GM18502 (cell line): ENCODE measurements around the gene SLC49A4.

Experiments
- ATAC-seq: cut with Tn5 transposase; IDR thresholded peaks from one replicate; pipeline ENCODE4 v1.9.1; 2021; ENCODE audit warnings: mild to moderate bottlenecking; ENCODE audit not compliant: unreplicated experiment, poor library complexity

SLC49A4 gene

DNA sequence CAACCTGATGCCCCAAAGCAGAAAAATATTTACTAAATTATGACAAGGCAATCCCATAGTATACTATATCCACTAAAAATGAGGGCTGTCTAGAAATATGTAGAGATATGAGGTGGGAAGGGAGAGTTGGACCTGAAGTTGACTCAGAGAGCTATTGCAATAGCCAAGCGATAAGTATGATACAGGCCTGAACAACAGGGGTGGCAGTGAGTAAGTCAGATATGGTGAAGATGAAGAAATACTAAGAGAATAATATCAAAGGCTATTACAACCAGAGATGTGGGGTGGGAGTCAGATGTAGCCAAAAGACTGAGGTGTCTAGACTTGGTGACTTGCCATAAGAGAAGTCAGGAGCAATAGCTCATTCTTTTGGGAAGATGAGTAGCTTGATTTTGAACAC, 10.4 kb upstream of the SLC49A4 start:
- ATAC-seq: no peak

DNA sequence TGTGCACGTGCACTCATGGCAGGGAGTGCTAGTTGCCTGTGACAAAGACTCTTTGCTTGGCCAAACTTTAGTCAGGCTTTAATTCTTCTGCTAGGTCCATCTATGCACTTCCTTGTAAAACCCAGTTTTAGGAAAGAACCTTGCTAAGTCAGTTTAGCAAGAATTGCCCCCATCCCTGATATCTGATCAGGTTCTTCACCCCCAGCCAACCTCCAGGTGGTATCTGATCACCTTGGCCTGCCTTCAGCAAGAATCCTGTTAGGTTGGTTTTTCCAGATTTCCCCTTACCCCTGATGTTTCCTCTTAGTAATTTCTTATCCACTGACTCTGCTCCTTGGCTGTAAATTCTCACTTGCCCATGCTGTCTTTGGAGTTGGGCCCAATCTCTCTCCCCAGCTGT, 9.6 kb upstream of the SLC49A4 start:
- no peak for ATAC-seq

DNA sequence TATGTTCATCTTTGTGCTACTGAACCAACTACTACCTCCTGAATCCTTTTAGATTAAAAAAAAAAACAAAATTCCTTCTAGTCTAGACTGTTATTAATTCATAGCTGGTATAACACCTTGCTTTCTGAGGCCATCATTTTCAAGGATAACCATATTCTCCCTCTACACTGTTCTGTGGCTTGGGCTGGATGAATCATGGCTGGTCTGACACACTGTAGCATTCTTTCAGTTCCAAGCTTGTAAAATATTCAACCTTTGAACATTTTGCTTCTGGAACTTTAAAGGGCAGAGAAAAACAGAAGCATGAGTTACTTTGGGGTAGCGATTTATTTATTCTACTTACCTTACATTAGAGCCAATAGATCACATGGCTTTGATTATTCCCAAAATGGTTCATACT, 8.8 kb upstream of the SLC49A4 start:
- no peak for ATAC-seq

DNA sequence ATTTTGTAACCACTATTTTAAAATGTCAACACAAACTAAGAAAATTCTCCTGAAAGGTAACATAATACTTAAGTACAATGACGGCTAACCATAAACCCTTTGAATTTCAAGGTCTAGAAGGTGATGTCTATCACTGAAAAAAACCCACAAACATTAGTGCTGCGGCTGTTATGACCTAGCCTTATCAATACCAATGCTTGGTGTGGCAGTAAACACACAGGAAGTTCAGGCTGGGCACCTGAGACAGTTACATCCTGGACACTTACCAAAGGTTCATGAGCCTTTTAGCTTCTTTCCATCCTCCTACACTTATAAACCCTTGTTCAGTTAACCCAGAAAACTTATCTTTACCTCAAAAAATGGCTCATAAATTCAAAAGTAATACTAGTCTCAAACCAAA, 7.0 kb upstream of the SLC49A4 start:
- ATAC-seq: no peak

DNA sequence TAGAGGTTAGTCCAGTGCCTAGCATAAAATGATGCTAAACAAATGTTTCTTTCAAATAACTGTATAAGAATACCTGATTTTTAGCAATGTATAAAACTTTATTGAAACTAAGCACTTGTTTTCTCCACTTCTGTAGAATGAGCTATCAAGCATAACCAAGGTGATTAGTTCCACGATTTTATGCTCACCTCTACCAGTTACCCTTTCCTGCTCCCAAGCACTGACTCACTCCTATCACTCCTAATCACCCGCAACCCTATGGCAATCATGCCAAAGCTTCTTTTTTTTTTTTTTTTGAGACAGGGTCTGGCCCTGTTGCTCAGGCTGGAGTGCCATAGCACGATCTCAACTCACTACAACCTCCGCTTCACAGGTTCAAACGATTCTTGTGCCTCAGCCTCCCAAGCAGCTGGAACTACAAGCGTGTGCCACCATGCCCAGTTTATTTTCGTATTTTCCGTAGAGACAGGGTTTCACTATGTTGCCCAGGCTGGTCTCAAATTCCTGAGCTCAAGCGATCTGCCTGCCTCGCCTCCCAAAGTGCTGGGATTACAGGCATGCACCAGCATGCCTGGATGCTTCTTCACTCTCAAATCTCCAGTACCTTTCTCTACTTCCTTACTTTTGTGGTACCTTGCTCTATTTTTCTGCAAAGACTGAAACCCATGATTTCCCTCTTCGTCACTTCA, 5.1 kb upstream of the SLC49A4 start:
- no peak for ATAC-seq

DNA sequence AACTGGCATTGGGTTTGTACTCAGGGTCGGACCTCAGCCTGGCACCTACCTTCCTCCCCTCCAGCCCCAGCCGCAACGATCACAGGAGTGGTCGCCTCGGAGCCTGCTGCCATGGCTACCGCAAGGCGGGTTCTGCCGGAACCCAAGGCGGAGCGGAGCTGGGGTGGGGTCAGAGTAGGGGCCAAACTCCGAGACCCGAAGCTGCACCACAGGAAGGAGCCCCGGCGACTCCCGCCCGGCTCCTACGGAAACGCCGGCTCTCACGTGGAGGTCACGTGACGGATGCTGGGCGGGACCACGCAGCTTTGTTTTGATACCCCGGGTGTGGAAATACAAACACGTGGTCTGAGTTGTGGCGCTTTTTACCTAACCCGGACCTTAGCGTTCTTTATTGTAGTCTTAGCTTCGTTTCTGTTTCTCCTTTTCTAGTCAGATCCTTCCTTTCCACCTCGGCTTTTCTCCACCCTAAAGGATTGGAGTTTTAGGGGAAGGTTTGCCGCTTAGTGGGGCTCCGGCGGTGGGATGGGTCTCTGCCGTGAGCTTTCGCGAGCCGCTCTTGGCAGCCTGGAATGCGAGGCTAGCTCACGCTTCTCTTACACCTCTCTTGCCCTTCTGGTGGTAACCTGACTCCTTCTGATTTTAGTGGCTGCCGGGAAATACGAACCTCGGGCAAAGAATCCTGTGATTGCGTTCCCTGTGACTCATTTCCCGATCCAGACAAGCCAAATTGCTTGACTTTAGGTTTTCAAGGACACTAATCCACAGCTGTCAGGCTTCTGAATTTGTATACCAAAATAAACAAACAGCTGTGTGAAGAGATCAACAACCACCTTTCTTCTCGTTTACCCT, 1.1 kb upstream of the SLC49A4 start, which contains the start of gene HSPBAP1:
Gene HSPBAP1 (minus strand): TSS at position 264 of the 849 bp plus-strand sequence. CDS start 151 bp downstream, at position 113.
- ATAC-seq: peak; percentile 73

DNA sequence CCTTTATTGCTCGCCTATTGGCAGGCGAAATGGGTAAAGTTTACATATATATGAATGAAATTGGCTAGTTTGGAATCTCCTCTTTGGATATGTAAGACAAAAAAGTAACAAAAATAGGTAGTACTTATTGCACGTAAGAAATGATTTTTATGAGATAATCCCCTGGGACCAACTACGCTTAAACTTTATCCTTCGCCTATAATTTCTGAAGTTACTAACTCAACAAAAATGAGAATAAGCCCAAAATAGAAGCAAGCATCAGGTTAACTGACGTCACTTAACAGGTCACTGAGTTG, 438 bp upstream of the SLC49A4 start:
- no peak for ATAC-seq

DNA sequence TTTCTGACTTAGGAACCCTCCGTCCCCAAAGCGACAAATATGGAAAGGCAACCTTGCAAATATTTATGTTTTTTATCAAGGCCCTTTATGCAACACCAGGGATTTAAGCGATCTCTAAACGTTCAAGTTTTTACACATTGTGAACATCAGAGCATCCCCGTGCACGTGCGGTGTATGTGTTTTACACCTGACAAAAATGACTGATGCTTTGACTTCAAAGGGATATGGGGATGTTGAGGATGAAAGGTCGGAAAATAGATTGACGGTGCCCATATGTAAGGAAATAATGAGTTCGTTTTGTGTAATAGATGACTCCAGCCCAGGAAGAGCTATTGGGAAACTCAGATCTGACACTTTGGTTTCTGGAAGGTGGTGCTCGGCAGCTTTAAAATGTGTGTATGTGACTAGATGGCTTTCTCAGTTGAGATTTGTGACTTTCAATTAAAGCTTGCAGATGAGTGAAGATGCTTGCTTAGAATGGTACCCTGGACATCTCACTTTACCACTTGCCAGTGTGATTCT, 866 bp downstream of the SLC49A4 start:
- no peak for ATAC-seq

DNA sequence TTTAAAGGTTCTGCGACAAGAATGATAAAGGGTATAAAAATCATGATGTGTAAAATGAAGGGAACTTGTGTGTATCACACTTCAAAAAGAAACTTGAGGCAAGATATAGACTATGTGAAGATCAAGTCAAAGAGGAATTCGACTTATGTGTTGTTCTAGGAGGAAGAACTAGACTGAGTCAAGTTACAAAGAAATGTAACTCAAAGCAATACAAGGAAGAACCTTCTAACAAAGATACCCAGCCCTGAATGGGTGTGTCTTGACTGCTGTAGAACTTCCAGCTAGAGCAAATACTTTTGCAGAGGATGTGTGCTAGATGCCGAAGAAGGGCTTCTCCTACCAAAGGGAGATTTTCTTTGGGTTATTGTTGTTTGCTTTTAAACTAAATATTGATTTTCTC, 2.4 kb downstream of the SLC49A4 start:
- no peak for ATAC-seq

DNA sequence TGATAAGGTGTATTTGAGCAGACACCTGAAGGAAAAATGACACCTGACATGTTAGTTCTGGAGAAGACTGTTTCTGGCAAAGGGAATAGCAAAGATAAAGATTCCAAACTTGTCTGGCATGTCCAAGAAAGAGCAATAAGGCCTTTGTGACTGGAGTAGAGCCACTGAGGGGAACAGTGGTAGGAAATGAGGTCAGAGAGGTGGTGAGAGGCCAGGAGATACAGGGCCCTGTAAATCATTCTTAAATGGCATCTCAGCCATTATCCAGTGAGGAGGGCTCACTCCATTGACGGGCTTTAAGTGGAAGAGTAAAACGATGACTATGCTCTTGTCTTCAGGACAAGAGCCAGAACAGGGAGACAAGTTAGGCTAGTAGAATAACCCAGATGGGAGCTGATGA, 4.5 kb downstream of the SLC49A4 start:
- ATAC-seq: no peak

DNA sequence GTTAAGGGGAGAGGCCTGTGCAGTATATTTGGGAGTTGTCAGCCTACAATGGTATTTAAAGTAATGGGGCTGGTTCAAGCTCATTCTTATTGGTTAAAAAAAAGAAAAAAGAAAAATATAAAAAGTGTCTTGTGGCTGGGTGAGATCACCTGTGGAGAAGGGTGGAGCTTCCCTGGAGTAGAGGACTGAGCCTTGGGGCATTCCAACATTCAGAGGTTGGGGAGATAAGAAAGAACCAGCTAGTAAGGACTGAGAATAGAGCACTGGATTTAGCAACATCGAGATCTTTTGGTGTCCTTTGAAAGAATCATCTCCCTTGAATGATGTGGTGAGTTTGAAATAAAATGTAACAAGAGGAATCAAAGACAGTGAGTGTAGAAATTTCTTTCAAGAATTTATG, 5.2 kb downstream of the SLC49A4 start:
- no peak for ATAC-seq

DNA sequence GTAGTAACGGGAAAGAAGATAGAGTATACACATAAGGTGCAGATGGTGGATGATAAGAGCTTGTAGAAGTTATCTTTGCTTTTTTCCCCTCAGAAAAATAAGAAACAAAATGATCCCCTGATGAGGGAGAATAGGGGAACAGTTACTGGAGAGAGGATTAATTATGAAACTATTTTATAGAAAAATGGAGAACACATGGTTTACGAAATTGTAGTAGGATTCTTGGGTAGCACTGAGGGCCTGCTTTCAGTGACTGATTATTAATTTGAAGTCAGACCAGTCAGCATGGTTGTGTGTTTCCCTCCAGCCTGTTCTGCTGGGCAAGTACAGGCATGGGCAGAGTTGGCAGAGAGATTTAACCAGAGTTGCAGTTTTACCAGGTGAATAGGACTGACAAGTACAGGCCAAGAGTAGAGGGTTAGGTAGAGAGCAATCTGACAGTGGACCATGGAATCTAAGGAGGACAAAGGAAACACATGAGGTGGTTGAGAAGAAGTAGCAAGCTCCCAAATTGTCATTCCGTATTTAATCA, 5.9 kb downstream of the SLC49A4 start:
- ATAC-seq: no peak

DNA sequence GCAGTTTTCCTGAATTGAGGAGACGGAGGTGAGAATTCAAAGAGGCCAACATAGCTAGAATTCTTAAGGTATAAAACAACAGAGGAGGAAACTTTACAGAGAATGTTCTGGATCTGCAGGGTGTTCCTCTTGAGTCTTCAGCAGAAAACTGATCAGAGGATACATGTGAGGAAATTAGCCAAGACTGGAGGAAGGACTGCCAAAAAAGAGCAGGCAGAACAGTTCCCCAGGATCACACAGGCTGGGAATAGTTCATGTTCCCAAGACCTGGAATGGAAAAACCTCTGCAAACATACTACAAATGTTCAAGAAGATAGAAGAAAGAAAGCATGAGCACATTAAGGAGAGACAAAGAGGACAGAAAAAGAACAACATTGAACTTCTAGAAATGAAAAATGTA, 7.5 kb downstream of the SLC49A4 start:
- ATAC-seq: no peak

DNA sequence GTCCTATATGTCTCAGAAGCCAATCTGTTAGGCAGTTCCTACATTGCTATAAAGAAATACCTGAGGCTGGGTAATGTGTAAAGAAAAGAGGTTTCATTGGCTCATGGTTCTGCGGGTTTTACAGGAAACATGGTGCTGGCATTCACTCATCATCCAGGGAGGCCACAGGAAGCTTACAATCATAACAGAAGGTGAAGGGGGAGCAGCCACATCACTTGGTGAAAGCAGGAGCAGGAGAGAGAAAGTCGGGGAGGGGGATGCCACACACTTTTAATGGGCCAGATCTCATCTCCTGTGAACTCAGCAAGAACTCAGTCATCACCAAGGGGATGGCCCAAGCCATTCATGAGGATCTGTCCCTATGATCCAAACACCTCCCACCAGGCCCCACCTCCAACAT, 9.1 kb downstream of the SLC49A4 start:
- ATAC-seq: no peak

DNA sequence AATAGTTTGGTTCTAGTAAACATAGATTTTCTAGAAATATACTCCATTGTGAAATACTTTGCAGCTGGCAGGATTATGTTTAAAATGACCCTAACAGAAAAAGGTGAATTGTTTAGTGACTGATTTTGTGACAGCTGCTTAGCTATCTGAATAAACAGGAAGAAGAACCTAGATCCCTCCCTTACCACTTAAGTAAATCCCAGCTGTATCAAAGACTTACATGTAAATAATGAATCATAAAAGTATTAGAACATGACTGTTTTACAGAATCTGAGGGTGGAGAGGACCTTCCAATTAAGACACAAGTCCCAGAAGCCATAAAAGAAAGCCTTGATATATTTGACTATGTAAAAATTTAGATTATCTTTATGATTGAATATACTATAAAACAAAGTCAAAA, 15.9 kb downstream of the SLC49A4 start:
- ATAC-seq: no peak

DNA sequence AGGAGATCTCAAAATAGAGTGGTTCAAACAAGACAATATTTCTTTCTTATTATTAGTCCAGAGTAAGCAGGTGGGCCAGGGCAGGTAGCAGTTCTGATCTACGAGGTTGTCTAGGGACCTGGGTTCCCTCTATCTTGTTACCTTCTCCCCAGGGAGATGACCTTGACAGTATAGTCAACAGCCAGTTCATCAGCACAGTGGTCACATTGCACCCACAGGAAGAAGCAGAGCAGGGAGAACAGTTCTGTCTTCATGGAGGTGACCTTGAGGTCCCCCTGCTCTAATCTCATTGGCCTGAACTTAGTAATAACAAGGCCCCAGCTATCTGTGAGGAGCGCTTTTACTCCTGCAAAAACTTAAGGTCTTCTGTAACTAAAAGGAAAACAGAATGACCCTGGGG, 21.7 kb downstream of the SLC49A4 start:
- no peak for ATAC-seq

DNA sequence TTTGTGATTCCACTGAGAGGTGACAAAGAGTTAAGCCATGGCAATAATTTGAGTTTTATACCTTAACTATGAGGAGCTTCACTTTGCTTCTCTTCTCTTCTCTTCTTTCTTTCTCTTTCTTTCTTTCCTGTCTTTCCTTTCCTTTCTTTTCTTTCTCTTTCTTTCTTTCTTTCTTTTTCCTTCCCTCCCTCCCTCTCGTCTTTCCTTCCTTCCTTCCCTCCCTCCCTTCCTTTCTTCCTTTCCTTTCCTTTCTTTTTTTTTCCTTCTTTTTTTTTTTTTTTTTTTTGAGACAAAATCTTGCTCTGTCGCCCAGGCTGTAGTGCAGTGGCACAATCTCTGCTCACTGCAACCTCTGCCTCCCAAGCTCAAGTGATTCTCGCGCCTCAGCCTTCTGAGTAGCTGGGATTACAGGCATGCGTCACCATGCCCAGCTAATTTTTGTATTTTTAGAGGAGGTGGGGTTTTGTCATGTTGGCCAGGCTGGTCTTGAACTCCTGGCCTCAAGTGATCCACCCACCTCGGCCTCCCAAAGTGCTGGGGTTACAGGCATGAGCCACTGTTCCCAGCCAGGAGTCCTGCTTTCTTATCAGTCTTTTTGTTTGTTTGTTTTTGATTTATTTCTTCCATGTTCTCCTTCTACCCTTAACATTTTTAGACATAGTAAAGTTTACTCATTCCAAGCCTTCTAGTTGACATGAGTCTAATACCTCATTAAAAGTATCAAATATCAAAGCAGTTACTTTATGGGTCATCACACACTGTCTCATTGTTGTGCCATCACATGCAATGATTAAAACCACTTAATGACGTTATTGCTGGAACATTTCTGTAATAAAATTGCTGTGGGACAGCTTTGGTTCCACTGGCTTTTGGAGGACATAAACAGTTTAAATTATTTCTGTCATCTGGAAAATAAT, 29.9 kb downstream of the SLC49A4 start:
- no peak for ATAC-seq

DNA sequence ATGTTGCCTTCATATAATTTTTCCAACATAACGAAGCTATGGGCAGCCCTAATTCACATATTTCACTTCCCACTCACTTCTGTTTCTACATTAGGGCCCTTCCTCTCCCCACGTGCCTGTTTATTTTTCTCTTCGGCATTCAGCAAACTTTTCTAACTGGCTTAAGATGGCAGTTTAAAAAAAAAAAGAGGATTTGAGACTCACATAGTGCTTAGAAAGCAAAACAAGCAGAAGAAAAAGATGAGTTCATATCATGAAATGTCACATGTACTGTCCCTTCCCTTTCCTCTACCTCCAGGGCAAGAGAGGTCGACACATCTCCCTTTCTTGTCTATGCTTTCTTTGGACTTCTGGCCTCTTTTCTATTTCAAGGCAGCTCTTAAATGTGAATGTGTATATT, 30.6 kb downstream of the SLC49A4 start:
- no peak for ATAC-seq

DNA sequence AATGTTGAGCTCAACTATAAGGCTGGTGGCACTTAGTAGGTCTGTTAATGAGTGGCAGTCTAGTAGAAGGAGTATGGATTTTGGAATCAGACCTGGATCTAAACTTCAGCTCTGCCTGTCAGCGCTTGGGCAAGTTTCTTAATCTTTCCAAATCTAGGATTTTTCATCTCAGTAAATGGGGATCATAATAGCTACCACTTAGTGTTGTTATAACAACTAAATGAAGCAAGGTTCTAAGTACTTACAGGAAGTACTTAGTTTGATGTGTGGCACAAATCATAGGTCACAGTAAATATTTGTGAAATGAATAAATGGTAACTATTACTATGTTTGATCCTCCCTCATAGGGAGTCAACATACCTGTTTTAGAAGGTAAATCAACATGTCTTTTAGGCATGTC, 31.4 kb downstream of the SLC49A4 start:
- ATAC-seq: no peak

DNA sequence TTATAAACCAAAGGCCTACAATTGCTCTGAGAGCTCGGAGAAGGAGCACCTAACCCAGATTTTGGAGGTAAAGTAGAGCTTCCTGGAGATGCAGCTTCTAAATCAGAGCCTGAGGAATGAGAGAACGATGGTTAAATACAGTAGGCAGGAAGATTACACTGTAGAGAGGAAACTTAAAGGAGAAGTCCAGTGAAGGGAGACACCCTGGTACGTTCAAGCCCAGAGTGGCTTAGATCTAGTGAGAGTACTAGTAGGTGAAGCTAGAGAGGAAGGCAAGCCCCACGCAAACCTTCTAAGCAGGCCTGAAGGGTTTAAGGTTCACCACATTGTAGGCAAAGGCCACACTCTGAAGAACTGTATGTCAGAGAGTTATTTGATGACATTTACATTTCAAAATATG, 33.4 kb downstream of the SLC49A4 start:
- ATAC-seq: no peak

DNA sequence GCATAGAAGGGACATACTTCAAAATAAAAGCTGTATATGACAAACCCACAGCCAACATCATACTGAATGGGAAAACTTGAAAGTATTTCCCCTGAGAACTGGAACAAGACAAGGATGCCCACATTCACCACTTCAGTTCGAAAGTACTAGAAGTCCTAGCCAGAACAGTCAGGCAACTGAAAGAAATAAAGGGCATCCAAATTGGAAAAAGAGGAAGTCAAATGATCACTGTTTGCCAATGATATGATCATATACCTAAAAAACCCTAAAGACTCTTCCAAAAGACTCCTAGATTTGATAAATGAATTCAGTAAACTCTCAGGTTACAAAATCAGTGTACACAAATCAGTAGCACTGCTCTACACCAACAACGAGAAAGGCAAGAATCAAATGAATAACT, 40.7 kb downstream of the SLC49A4 start:
- ATAC-seq: no peak
